ENCODE results near the gene ANKDD1A.

ANKDD1A gene

DNA sequence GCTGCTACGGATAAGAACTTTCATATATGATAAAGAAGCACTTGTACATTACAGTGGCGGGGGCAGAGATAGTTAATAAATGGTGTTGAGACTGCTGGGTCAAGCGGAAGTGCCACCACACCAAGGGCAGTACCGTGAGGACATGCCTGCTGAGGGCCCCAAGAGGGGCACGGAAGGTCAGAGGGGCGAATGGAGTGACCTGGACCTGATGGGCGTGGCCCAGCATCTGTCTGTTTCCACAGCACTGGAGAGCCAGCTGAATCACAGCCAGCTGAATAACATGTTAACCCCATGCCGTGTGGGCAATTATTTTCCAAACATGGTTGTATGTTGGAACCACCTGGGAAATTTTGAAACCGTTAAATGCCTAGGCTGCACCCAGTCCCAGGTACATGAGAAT is 37.2 kb downstream of the ANKDD1A start:
- no peak for DNase-seq
- TF ChIP-seq GATA1 (IDR thresholded peaks at IDR 0.05; ENCODE audit: low read depth, low read length) = no peak
- TF ChIP-seq POLR2A (IDR thresholded peaks at IDR 0.05; ENCODE audit: low read length) = no peak

DNA sequence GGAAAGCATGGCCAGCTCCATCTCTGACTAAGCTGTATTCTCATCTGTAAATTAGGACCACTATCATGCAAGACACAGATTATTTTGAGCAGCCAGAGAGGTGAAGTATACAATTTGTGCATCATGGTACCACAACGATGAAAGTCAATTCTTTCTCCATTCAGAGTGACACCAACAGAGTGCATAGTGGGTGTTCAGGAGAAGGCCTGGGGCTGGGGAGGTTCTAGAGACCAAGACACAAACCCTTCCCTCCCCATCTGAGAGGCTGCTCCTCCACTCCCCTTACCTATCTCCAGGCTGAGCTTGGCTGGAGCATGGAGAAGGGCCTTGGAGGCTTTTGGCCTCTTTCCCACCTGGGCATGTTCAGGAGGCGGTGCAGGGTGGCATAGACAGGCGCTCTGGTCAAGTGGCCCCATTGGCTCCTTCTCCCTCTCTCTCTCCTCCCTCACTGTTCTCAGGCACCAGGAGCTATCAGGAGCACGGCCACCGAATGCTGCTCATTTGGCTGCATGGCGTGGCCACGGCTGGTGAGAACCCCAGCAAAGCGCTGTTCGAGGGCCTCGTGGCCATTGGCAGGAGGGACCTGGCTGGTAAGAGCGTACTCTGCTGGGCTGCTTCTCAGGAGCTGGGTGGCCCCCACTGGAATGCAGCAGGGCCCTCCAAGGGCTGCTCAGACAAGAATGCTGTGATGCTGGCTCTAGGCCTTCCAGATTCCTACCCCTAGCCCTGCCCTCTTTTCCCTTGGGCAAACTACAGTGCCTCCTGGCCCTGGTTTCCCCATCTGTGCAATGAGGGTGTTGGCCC is 37.9 kb downstream of the ANKDD1A start:
- DNase-seq = no peak
- TF ChIP-seq GATA1 (IDR thresholded peaks at IDR 0.05; ENCODE audit: low read depth, low read length) (no peak), POLR2A (IDR thresholded peaks at IDR 0.05; ENCODE audit: low read length) (no peak)

DNA sequence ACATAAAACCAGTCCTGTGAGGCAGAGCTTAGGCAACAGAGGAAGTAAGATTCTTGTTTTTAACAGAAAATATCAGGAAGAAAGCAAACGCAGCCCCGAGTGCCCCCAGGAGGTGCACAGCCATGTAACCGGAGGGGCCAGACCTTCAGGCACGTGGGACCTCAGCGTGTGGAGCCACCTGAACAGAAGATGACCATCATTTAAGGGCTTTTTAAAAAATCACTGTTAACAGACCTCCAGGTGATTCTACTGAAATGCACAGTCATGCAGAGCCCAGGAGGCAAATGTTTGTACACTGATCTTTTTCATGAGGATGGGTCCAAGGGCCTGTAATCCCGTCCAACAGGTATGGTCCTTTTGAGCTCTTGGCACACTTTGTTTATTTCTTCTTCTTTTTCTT is 39.2 kb downstream of the ANKDD1A start:
- DNase-seq = peak in 1 of 2 experiments; percentile 15
- TF ChIP-seq GATA1 (IDR thresholded peaks at IDR 0.05; ENCODE audit: low read depth, low read length) (no peak), POLR2A (IDR thresholded peaks at IDR 0.05; ENCODE audit: low read length) (no peak)

DNA sequence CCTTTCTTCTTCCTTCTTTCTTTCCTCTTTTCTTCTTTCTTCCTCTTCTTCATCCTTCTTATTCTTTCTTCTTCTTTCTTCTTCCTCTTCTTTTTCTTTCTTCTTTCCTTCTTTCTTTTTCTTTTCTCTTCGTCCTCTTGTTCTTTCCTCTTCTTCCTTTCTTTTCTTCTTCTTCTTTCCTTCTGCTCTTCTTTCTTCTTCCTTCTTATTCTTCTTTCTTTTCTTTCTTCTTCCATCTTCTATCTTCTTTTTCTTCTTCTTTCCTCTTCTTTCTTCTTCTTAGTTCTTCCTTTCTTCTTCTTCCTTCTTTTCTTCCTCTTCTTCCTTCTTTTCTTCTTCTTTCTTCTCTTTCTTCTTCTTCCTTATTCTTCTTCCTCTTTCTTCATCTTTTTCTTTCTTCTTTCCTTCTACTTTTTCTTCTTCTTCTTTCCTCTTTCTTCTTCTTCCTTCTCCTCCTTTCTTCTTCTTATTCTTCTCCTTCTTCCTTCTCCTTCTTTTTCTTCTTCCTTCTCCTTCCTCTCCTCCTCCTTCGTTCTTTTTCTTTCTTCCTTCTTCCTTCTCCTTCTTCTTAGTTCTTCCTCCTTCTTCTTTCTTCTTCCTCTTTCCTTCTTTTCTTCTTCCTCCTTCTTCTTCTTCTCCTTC is 40.2 kb downstream of the ANKDD1A start:
- TF ChIP-seq POLR2A (IDR thresholded peaks at IDR 0.05; ENCODE audit: low read length) = no peak
- TF ChIP-seq GATA1 (IDR thresholded peaks at IDR 0.05; ENCODE audit: low read depth, low read length) = no peak
- DNase-seq = no peak

DNA sequence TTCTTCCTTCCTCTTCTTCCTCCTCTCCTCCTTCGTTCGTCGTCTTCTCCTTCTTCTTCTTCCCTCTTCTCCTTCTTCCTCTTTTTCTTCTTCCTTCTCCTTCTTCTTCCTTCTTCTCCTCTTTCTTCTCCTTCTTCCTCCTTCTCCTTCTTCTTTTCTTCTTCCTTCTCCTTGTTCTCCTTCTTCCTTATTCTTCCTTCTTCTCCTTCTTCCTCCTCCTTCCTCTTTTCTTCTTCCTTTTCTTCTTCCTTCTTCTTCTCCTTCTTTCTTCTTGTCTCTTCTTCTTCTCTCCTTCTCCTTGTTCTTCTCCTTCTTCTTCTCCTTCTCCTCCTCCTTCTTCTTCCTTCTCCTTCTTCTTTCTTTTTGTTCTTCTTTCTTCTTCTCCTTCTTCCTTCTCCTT is 42.7 kb downstream of the ANKDD1A start:
- DNase-seq = no peak

DNA sequence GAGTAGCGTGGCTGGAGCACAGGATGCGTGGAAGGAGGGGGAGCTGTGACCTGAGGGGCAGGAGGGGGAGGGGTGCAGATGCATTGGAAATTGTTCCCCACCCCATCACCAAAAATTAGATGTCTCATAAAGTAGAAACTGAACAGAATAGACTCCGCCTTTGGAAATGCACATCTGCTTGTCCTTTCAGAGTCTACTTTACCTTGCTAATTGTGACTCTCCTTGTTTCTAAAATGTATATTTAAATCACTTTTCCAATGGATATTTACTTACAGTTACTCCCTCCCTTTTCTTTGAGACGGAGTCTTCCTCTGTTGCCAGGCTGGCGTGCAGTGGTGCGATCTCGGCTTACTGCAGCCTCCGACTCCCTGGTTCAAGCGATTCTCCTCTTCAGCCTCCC is 47.4 kb downstream of the ANKDD1A start:
- DNase-seq = no peak
- TF ChIP-seq GATA1 (IDR thresholded peaks at IDR 0.05; ENCODE audit: low read depth, low read length) = no peak

More for the DNA sequence above, 42.7 kb downstream of the ANKDD1A start:
- TF ChIP-seq GATA1 (IDR thresholded peaks at IDR 0.05; ENCODE audit: low read depth, low read length) (no peak), POLR2A (IDR thresholded peaks at IDR 0.05; ENCODE audit: low read length) (no peak)

DNA sequence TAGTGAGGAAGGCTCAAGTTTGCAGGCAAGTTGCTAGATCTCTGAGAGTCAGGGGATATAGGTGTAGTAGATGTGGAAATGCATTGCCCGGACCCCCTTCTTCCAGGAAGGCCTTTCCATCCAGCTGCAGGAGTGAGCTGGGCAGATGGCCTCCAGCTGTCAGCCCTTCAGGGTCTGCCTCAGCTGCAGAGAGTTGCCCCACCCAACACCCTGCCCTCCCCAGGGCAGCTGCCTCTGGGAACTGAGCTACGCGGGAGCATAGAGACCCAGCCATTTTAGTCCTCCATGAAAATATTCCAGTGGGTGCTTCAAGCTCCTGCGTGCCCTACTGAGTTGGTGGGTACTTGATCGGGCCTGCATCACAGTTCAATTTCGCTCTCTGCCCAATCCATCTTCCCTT is 48.5 kb downstream of the ANKDD1A start:
- no peak for TF ChIP-seq POLR2A (IDR thresholded peaks at IDR 0.05; ENCODE audit: low read length)
- no peak for TF ChIP-seq GATA1 (IDR thresholded peaks at IDR 0.05; ENCODE audit: low read depth, low read length)
- DNase-seq = no peak

DNA sequence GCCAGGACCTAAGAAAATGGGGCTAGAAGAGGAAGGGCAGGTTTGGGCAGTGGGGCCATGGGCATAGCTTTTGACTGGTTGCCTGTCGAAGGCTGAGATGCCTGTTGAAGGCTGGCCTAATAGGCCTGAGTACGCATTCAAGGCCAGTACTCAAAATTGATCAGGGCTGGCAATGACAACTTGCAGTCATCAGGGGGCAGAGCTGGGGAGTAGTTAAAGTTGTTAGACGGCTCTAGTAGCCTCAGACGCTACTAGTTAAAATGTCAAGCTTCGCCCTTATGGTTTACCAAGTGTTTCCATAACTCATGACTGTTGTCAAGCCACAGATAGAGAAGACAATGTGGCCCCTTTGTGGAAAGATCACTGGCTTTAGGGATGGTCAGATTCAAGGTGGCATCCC is 49.3 kb downstream of the ANKDD1A start:
- TF ChIP-seq GATA1 (IDR thresholded peaks at IDR 0.05; ENCODE audit: low read depth, low read length) (no peak), POLR2A (IDR thresholded peaks at IDR 0.05; ENCODE audit: low read length) (no peak)
- no peak for DNase-seq

DNA sequence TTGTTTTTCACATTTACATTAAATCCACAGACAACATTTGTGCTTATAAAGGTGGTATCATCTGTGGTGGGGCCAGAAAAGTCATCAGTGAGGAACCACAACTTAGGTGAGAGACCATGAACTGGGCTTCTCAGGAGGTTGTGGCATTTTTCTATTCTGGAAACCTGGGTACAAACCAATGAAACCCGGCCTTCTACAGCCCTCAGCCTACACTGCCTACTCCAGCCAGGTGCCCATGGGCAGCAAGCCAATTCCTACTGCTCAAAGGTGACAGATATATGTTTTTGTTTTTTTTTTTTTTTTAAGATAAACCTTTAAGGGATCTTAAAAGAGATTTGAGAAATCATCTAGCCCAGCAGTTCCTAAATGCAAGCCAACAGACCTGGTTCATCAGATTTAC is 57.7 kb downstream of the ANKDD1A start:
- no peak for DNase-seq
- TF ChIP-seq GATA1 (IDR thresholded peaks at IDR 0.05; ENCODE audit: low read depth, low read length) (no peak), POLR2A (IDR thresholded peaks at IDR 0.05; ENCODE audit: low read length) (no peak)

DNA sequence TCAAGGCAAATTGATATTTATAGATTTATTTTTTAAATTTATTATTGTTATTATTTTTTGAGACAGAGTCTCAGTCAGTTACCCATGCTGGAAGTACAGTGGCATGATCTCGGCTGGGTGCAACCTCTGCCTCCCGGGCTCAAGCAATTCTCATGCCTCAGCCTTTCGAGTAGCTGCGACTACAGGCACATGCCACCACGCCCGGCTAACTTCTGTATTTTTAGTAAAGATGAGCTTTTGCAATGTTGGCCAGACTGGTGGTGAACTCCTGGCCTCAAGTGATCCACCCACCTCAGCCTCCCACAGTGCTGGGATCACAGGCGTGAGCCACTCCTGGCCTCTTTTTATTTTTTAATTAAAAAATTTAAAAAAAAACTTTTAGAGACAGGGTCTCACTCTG is 59.0 kb downstream of the ANKDD1A start:
- TF ChIP-seq POLR2A (IDR thresholded peaks at IDR 0.05; ENCODE audit: low read length) (no peak), GATA1 (IDR thresholded peaks at IDR 0.05; ENCODE audit: low read depth, low read length) (no peak)
- no peak for DNase-seq

DNA sequence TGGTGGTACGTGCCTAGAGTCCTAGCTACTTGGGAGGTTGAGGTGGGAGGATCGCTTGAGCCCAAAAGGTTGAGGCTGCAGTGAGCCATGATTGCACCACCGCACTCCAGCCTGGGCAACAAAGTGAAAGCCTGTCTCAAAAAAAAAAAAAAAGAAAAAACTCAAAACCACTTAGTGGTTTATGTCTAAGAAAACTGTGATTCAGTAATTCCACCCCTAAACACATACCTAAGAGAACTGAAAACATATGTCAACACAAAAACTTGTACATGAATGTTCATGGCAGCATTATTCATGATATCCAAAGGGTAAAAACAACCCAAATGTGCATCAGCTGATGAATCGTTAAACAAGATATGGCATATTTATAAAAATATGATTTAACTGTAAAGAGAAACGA is 63.7 kb downstream of the ANKDD1A start:
- TF ChIP-seq POLR2A (IDR thresholded peaks at IDR 0.05; ENCODE audit: low read length) (no peak), GATA1 (IDR thresholded peaks at IDR 0.05; ENCODE audit: low read depth, low read length) (no peak)
- no peak for DNase-seq

DNA sequence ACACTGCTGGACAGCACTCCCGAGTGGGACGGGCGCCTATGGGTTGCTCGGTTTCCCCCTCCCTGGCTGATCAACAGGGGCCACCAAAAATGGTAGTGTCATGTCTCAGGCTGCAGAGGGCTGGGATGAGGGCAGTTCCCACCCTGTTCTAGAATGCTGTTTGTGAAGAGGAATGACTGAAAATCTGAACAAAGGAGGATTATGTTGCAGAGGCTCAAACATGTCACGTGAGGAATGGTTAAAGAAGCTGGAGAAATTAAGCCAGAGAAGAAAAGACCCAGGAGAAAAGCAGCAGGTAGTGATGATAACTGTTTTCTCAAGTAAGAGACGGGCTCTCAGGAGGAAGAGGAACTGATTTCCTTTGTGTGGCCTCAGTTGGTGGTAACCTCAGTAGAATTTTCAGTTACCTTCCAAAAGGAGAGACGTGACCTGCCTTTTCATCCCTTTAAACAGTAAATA is 67.6 kb downstream of the ANKDD1A start:
- no peak for TF ChIP-seq POLR2A (IDR thresholded peaks at IDR 0.05; ENCODE audit: low read length)
- TF ChIP-seq GATA1 (IDR thresholded peaks at IDR 0.05; ENCODE audit: low read depth, low read length) = no peak
- no peak for DNase-seq

DNA sequence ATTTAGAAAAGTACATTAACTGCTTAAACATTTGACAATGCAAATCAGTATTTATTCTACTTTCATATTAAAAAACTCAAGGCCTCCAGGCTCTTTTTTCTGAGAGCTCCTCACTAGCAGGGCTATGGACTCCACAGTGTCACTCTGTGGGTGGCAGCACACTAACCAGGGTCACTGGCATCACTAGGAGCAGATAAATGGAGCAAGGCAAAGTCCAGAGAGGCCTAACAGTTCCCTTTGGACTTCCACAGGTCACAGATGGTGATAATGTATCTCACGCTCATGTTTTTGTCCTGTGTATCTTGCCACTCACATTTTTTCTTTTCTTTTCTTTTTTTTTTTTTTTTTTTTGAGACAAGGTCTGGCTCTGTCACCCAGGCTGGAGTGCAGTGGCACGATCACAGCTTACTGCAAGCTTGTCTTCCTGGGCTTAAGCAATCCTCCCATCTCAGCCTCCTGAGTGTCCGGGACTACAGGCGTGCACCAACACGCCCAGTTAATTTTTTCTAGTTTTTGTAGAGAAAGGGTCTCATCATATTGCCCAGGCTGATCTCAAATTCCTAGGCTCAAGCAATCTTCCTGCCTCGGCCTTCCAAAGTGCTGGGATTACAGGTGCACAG is 70.2 kb downstream of the ANKDD1A start:
- DNase-seq = no peak
- TF ChIP-seq POLR2A (IDR thresholded peaks at IDR 0.05; ENCODE audit: low read length) (no peak), GATA1 (IDR thresholded peaks at IDR 0.05; ENCODE audit: low read depth, low read length) (no peak)

DNA sequence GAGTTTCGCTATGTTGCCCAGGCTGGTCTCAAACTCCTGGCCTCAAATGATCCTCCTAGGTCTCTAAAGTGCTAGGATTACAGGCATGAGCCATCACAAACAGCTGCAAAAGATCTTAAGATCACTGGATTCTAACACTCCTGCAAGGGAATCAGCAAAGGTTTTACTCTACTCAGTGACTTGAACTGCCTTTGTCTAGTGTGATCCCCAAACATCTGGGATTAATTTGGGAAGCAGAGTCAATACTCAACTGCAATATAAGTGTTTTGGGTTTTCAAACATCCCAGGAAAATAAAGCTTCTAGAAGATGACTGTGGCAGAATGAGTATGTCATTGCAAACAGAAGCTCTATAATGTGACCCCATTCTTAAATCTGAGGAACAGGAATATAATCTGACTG is 70.8 kb downstream of the ANKDD1A start:
- no peak for DNase-seq
- TF ChIP-seq POLR2A (IDR thresholded peaks at IDR 0.05; ENCODE audit: low read length) (no peak), GATA1 (IDR thresholded peaks at IDR 0.05; ENCODE audit: low read depth, low read length) (no peak)
